ENCODE data around the gene DLG2.

DNA sequence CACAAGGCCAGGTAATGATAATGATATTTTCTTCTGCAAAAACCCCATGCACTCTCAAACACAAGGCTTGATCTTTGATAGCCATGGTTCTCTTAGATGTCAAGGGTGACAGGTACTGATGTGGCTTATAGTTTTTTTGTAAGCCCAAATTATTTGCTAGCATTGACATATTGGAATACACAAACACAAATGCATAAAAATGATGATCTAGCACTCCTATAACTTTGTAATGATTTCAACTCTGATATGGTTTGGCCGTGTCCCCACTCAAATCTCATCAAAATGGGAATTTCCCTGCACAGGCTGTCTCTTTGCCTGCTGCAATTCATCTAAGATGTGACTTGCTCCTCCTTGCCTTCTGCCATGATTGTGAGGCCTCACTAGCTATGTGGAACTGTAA lies 1768.5 kb downstream of the DLG2 start:
- TF ChIP-seq CTCF (IDR thresholded peaks at IDR 0.05): no peak
- no peak for TF ChIP-seq POLR2A (IDR thresholded peaks at IDR 0.05)
